ENCODE data around the gene XCL1.
"Not testable (repeated sequence)": the region's sequence is repeated elsewhere in the genome, so short reads cannot be mapped to it uniquely, and the experiment has no call there.

XCL1 gene

GRCh38 chr1:168591641-168592250, 15.3 kb downstream of the XCL1 start:
- H3K4me1 ChIP-seq (ENCODE audit: control insufficient read depth, insufficient read depth, low read length): no peaks in the 10 kb centered on the region
- no peak overlapping the region for H3K9ac ChIP-seq (ENCODE audit: low read depth, low read length)
- H3K4me3 ChIP-seq (ENCODE audit: low read depth, low read length): no peak overlapping the region
- no peaks in the 10 kb centered on the region for H3K9me3 ChIP-seq (ENCODE audit: control insufficient read depth, insufficient read depth, low read length)
- H3K27me3 ChIP-seq (ENCODE audit: control insufficient read depth, insufficient read depth, low read length): no peaks in the 10 kb centered on the region
- no peaks in the 10 kb centered on the region for H3K36me3 ChIP-seq (ENCODE audit: control insufficient read depth, insufficient read depth, low read length)

GRCh38 chr1:168595403-168595802, 19.0 kb downstream of the XCL1 start:
- H3K4me3 ChIP-seq (ENCODE audit: low read depth, low read length); H3K4me1 ChIP-seq (ENCODE audit: control insufficient read depth, insufficient read depth, low read length); H3K9me3 ChIP-seq (ENCODE audit: control insufficient read depth, insufficient read depth, low read length); H3K27me3 ChIP-seq (ENCODE audit: control insufficient read depth, insufficient read depth, low read length); H3K9ac ChIP-seq (ENCODE audit: low read depth, low read length); H3K36me3 ChIP-seq (ENCODE audit: control insufficient read depth, insufficient read depth, low read length): not testable (repeated sequence)

DNA sequence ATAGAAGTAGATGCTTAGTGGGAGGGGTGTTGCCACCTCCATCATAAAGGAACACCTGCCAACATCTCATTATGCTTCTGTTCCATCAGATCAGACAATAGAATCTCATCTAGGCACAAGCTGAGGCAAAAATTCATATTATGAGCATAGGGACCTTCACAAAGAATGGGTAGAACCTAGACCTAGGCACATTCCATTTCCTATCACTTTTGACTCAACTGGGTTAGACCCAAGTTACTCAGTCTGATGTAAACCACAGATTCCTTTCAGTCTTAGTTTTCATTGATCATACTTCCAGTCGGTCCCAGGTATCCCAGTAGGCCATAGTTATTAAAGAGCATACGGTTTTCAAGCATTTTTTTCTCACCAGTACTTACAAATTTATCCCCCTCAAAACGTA, 21.7 kb downstream of the XCL1 start:
- no peaks in the 10 kb centered on the region for H3K27me3 ChIP-seq (ENCODE audit: control insufficient read depth, insufficient read depth, low read length)
- H3K4me3 ChIP-seq (ENCODE audit: low read depth, low read length): no peak overlapping the region
- H3K4me1 ChIP-seq (ENCODE audit: control insufficient read depth, insufficient read depth, low read length): no peaks in the 10 kb centered on the region

GRCh38 chr1:168598892-168599291, 22.5 kb downstream of the XCL1 start:
- Histone ChIP-seq H3K4me1 (ENCODE audit: control insufficient read depth, insufficient read depth, low read length) (no peaks in the 10 kb centered on the region), H3K9ac (ENCODE audit: low read depth, low read length) (no peak overlapping the region), H3K9me3 (ENCODE audit: control insufficient read depth, insufficient read depth, low read length) (no peaks in the 10 kb centered on the region)

More for the DNA sequence above, 21.7 kb downstream of the XCL1 start:
- Histone ChIP-seq H3K9ac (ENCODE audit: low read depth, low read length) (no peak overlapping the region), H3K36me3 (ENCODE audit: control insufficient read depth, insufficient read depth, low read length) (no peaks in the 10 kb centered on the region), H3K9me3 (ENCODE audit: control insufficient read depth, insufficient read depth, low read length) (no peaks in the 10 kb centered on the region)

GRCh38 chr1:168599641-168600040, 23.2 kb downstream of the XCL1 start:
- Histone ChIP-seq H3K9ac (ENCODE audit: low read depth, low read length) (no peak overlapping the region), H3K4me1 (ENCODE audit: control insufficient read depth, insufficient read depth, low read length) (no peaks in the 10 kb centered on the region), H3K36me3 (ENCODE audit: control insufficient read depth, insufficient read depth, low read length) (no peaks in the 10 kb centered on the region), H3K9me3 (ENCODE audit: control insufficient read depth, insufficient read depth, low read length) (no peaks in the 10 kb centered on the region), H3K27me3 (ENCODE audit: control insufficient read depth, insufficient read depth, low read length) (no peaks in the 10 kb centered on the region), H3K4me3 (ENCODE audit: low read depth, low read length) (no peak overlapping the region)

More at GRCh38 chr1:168598892-168599291, 22.5 kb downstream of the XCL1 start:
- Histone ChIP-seq H3K36me3 (ENCODE audit: control insufficient read depth, insufficient read depth, low read length) (no peaks in the 10 kb centered on the region), H3K4me3 (ENCODE audit: low read depth, low read length) (no peak overlapping the region), H3K27me3 (ENCODE audit: control insufficient read depth, insufficient read depth, low read length) (no peaks in the 10 kb centered on the region)

DNA sequence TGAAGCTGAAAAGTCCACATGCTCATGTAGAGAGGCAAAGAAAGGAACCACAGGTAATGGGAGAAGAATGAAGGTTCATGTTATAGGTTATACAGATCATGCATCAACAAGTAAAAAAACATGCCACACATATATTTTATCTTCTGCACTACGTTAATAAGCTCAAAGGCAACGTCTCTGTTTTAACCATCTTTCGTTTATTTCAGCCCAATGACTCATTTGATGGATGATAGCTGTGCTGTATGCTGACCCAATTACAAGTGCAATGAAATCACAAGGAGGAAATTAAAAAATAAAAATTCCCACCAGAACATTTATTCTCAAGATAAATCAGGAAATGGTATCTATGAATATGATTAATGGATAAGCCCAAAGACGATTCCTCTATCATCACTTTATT, 24.6 kb downstream of the XCL1 start:
- Histone ChIP-seq H3K36me3 (ENCODE audit: control insufficient read depth, insufficient read depth, low read length) (no peaks in the 10 kb centered on the region), H3K9me3 (ENCODE audit: control insufficient read depth, insufficient read depth, low read length) (no peaks in the 10 kb centered on the region), H3K9ac (ENCODE audit: low read depth, low read length) (no peak overlapping the region), H3K4me3 (ENCODE audit: low read depth, low read length) (no peak overlapping the region), H3K27me3 (ENCODE audit: control insufficient read depth, insufficient read depth, low read length) (no peaks in the 10 kb centered on the region), H3K4me1 (ENCODE audit: control insufficient read depth, insufficient read depth, low read length) (no peaks in the 10 kb centered on the region)

DNA sequence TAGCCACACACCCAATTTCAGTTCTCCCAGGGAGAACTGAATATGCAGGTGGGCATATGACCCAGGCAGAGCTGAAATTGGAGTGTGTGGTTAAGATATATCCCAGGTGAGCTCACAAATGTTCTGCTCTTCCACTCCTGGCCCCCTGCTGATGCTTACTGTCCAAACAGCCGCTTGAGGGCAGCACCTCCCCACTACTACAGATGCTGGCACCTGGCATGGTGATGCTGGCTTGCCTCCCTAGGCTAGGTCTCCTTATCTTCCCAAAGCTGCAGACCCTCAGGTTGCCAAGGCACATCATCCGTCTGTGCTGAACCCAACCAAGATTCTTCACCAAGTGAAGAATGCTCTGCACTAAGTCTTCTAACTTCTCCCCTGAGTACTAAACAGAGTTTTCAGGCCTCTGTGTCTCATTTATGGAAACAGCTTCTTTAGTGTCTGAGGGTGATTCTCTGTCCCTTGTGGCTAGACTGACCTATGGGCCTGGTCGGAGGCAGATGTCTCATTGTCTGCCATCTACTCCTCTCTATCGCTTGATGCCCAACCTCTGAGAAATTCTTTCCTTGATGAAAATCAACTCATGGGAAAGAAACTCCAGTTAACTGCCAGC, 27.2 kb downstream of the XCL1 start:
- Histone ChIP-seq H3K4me3 (ENCODE audit: low read depth, low read length) (no peak overlapping the region), H3K9me3 (ENCODE audit: control insufficient read depth, insufficient read depth, low read length) (no peaks in the 10 kb centered on the region), H3K9ac (ENCODE audit: low read depth, low read length) (no peak overlapping the region), H3K36me3 (ENCODE audit: control insufficient read depth, insufficient read depth, low read length) (no peaks in the 10 kb centered on the region), H3K27me3 (ENCODE audit: control insufficient read depth, insufficient read depth, low read length) (no peaks in the 10 kb centered on the region), H3K4me1 (ENCODE audit: control insufficient read depth, insufficient read depth, low read length) (no peaks in the 10 kb centered on the region)

DNA sequence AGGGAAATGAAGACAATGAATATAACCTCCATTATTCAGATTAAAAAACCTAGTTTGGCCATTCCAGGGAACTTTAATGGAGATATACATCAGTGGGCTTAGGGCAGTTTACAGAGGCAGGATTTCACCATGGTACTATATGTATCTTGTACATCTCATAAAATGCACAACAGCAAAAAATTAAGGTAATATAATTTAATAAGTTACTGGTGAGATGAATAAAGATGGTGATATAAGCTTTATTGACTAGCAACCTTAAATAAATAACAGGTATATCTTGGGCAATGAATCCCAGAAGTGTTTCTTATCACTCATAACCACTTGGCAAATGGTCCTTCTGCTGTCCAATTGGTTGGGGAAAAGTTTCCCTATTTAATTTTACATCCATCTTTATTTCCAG, 29.0 kb downstream of the XCL1 start:
- no peaks in the 10 kb centered on the region for H3K9me3 ChIP-seq (ENCODE audit: control insufficient read depth, insufficient read depth, low read length)
- H3K9ac ChIP-seq (ENCODE audit: low read depth, low read length): no peak overlapping the region
- H3K27me3 ChIP-seq (ENCODE audit: control insufficient read depth, insufficient read depth, low read length): no peaks in the 10 kb centered on the region
- H3K4me3 ChIP-seq (ENCODE audit: low read depth, low read length): no peak overlapping the region
- peaks cover 9% of the 10 kb centered on the region for H3K4me1 ChIP-seq (ENCODE audit: control insufficient read depth, insufficient read depth, low read length)
- H3K36me3 ChIP-seq (ENCODE audit: control insufficient read depth, insufficient read depth, low read length): no peaks in the 10 kb centered on the region

DNA sequence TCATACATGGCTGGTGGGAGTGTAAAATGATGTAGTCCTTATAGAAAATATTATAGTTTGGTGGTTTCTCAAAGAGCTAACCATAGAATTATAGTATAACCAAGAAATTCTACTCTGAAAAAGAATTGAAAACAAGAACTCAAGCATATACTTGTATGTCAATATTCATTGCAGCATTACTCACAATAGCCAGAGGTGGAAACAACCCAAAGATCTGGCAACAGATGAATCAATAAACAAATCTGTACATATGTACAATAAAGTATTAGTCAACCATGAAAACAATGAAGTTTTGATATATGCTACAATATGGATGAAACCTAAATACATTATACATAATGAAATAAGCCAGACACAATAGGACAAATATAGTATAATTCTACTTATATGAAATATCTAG, 29.7 kb downstream of the XCL1 start:
- no peak overlapping the region for H3K4me3 ChIP-seq (ENCODE audit: low read depth, low read length)
- H3K9me3 ChIP-seq (ENCODE audit: control insufficient read depth, insufficient read depth, low read length): no peaks in the 10 kb centered on the region
- no peak overlapping the region for H3K9ac ChIP-seq (ENCODE audit: low read depth, low read length)

DNA sequence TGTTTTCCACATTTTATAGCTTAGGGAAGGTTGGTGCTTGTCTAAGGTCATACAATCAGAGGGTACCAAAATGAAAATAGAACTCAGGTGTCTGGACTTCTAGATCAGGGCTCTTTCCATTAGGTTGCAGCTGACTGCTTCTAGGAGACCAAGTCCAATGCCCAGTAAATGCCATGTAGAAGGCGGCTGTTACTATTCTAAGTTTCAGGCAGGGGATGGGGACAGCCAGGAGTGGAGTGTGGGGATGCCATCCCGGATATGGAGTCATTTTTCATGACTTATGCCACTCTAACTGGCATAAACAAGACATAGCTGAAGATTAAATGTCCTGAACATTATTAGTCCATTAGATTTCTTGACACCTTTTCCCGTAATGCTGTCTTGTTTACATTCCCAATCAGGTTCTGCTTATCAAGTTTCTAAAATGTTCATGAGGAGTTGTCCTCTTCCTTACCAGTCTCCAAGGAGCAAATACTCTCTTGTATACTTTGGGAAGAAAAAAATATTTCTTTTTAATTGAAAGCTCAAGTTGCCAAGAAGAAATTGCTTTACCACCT, 31.5 kb downstream of the XCL1 start:
- Histone ChIP-seq H3K27me3 (ENCODE audit: control insufficient read depth, insufficient read depth, low read length) (no peaks in the 10 kb centered on the region), H3K36me3 (ENCODE audit: control insufficient read depth, insufficient read depth, low read length) (no peaks in the 10 kb centered on the region), H3K9me3 (ENCODE audit: control insufficient read depth, insufficient read depth, low read length) (no peaks in the 10 kb centered on the region), H3K4me3 (ENCODE audit: low read depth, low read length) (no peak overlapping the region), H3K4me1 (ENCODE audit: control insufficient read depth, insufficient read depth, low read length) (peaks cover 9% of the 10 kb centered on the region), H3K9ac (ENCODE audit: low read depth, low read length) (no peak overlapping the region)

More for the DNA sequence above, 29.7 kb downstream of the XCL1 start:
- Histone ChIP-seq H3K4me1 (ENCODE audit: control insufficient read depth, insufficient read depth, low read length) (peaks cover 9% of the 10 kb centered on the region), H3K27me3 (ENCODE audit: control insufficient read depth, insufficient read depth, low read length) (no peaks in the 10 kb centered on the region), H3K36me3 (ENCODE audit: control insufficient read depth, insufficient read depth, low read length) (no peaks in the 10 kb centered on the region)

- Histone ChIP-seq H3K36me3 (ENCODE audit: control insufficient read depth, insufficient read depth, low read length) (no peaks in the 10 kb centered on the region), H3K27me3 (ENCODE audit: control insufficient read depth, insufficient read depth, low read length) (no peaks in the 10 kb centered on the region), H3K9me3 (ENCODE audit: control insufficient read depth, insufficient read depth, low read length) (no peaks in the 10 kb centered on the region), H3K4me1 (ENCODE audit: control insufficient read depth, insufficient read depth, low read length) (peaks cover 9% of the 10 kb centered on the region), H3K4me3 (ENCODE audit: low read depth, low read length) (peak overlapping the region; percentile 16), H3K9ac (ENCODE audit: low read depth, low read length) (no peak overlapping the region)
Observed at GRCh38 chr1:168608796-168609715, 32.7 kb downstream of the XCL1 start.

Measured in iPS-15b (cell line).